ENCODE data around the gene TWIST2.

The TWIST2 gene

GRCh38 chr2:238945433-238946150, 97.7 kb downstream of the TWIST2 start:
- DNase-seq = no peak

GRCh38 chr2:238946318-238947242, 98.7 kb downstream of the TWIST2 start:
- DNase-seq = no peak

GRCh38 chr2:238947243-238947760, 99.4 kb downstream of the TWIST2 start:
- DNase-seq = no peak

- DNase-seq = no peak
These were observed 100.2 kb downstream of the TWIST2 start for GRCh38 chr2:238947920-238948710.

GRCh38 chr2:238948765-238949641, 101.1 kb downstream of the TWIST2 start:
- DNase-seq = no peak

GRCh38 chr2:238949710-238950345, 101.9 kb downstream of the TWIST2 start:
- no peak for DNase-seq

- DNase-seq = no peak
These were observed 102.7 kb downstream of the TWIST2 start for GRCh38 chr2:238950551-238950950.

- no peak for DNase-seq
These were observed 104.5 kb downstream of the TWIST2 start for GRCh38 chr2:238952261-238952919.

GRCh38 chr2:238954841-238955591, 107.1 kb downstream of the TWIST2 start:
- no peak for DNase-seq

GRCh38 chr2:238955648-238956531, 108.0 kb downstream of the TWIST2 start:
- DNase-seq = no peak

GRCh38 chr2:238956676-238957075, 108.8 kb downstream of the TWIST2 start:
- DNase-seq = no peak
